ENCODE data around the gene CCDC142.
A peak's percentile ranks its signal among the peaks of the same experiment; 100 is the strongest.

CCDC142 gene

GRCh38 chr2:74454654-74455511 is 27.9 kb downstream of the CCDC142 start, which contains the start of gene INO80B:
TSS of gene INO80B (plus strand) at chr2:74455087. CDS start at chr2:74455117, 30 bp downstream.
- no peak within 1 kb of the TSS for H3K27ac ChIP-seq (replicated peaks; ENCODE audit: low read length)
- no peak within 1 kb of the TSS for H2BK15ac ChIP-seq (ENCODE audit: low read length)
- H2BK12ac ChIP-seq (ENCODE audit: low read length), result no peak within 1 kb of the TSS

GRCh38 chr2:74450570-74451190 is 32.1 kb downstream of the CCDC142 start:
- no peaks in the 10 kb centered on the region for H3K36me3 ChIP-seq (replicated peaks in 1 of 2; ENCODE audit: control insufficient read depth in 2 of 2, insufficient read depth in 2 of 2, low read length in 2 of 2)
- H2AFZ ChIP-seq (ENCODE audit: low read length), result no peak overlapping the region
- no peak overlapping the region for H3K18ac ChIP-seq (ENCODE audit: low read length)
- H3K4ac ChIP-seq (ENCODE audit: low read length), result no peak overlapping the region
- H3K4me3 ChIP-seq (ENCODE audit: low read length in 2 of 2), result no peak overlapping the region
- no peak overlapping the region for H2BK15ac ChIP-seq (ENCODE audit: low read length)
- H4K8ac ChIP-seq (ENCODE audit: low read depth, low read length), result no peak overlapping the region
- no peak overlapping the region for H2BK5ac ChIP-seq (ENCODE audit: low read length)
- no peak overlapping the region for H3K4me2 ChIP-seq (ENCODE audit: insufficient read depth, low read length, poor library complexity, severe bottlenecking)
- no peak overlapping the region for H3K9ac ChIP-seq (ENCODE audit: low read depth, low read length, poor library complexity)
- H3K9me3 ChIP-seq (replicated peaks in 1 of 2; ENCODE audit: control insufficient read depth in 2 of 2, insufficient read depth in 1 of 2, low read depth in 1 of 2, low read length in 2 of 2), result no peaks in the 10 kb centered on the region
- H2BK12ac ChIP-seq (ENCODE audit: low read length), result no peak overlapping the region
- H3K27ac ChIP-seq (replicated peaks; ENCODE audit: low read length), result no peak overlapping the region
- no peak overlapping the region for H2BK120ac ChIP-seq (ENCODE audit: low read depth, low read length)
- DNase-seq (ENCODE audit: low spot score), result no peak
- peaks cover 2 to 4% of the 10 kb centered on the region in 2 donors for H3K4me1 ChIP-seq (ENCODE audit: control insufficient read depth in 2 of 2, insufficient read depth in 1 of 2, low read depth in 1 of 2, low read length in 2 of 2)
- no peak overlapping the region for H3K14ac ChIP-seq (ENCODE audit: low read length)
- H3K27me3 ChIP-seq (ENCODE audit: control insufficient read depth in 3 of 3, insufficient read depth in 3 of 3, low read depth in 1 of 3, low read length in 3 of 3), result peaks cover 0 to 8% (median 0%) of the 10 kb centered on the region in 3 experiments
- WGBS, 2 donors (ENCODE audit: extremely low coverage in 2 of 2, insufficient read length in 2 of 2, insufficient replicate concordance in 1 of 2), result no CpG with 5 or more reads among the region's 3 CpGs
- no peak overlapping the region for H2AK5ac ChIP-seq (ENCODE audit: low read depth, low read length)
- H4K91ac ChIP-seq (ENCODE audit: low read depth, low read length, poor library complexity), result no peak overlapping the region
- H3K23ac ChIP-seq (ENCODE audit: low read depth, low read length, poor library complexity), result no peak overlapping the region
- no peaks in the 10 kb centered on the region for H3K79me1 ChIP-seq (ENCODE audit: low read depth, low read length)

More at GRCh38 chr2:74454654-74455511, 27.9 kb downstream of the CCDC142 start, which contains the start of gene INO80B:
- Histone ChIP-seq H2AK5ac (ENCODE audit: low read depth, low read length) (no peak within 1 kb of the TSS), H3K27me3 (ENCODE audit: control insufficient read depth in 3 of 3, insufficient read depth in 3 of 3, low read depth in 1 of 3, low read length in 3 of 3) (peaks cover 0 to 5% (median 0%) of the 10 kb centered on the region in 3 experiments), H3K14ac (ENCODE audit: low read length) (no peak within 1 kb of the TSS), H3K4me3 (ENCODE audit: low read length in 2 of 2) (peak within 1 kb of the TSS; percentile 60 to 84), H3K23ac (ENCODE audit: low read depth, low read length, poor library complexity) (no peak within 1 kb of the TSS), H2BK5ac (ENCODE audit: low read length) (peak within 1 kb of the TSS; percentile 43), H3K18ac (ENCODE audit: low read length) (no peak within 1 kb of the TSS), H4K8ac (ENCODE audit: low read depth, low read length) (no peak within 1 kb of the TSS), H3K9ac (ENCODE audit: low read depth, low read length, poor library complexity) (peak within 1 kb of the TSS; percentile 32), H3K9me3 (replicated peaks in 1 of 2; ENCODE audit: control insufficient read depth in 2 of 2, insufficient read depth in 1 of 2, low read depth in 1 of 2, low read length in 2 of 2) (no peaks in the 10 kb centered on the region), H2AFZ (ENCODE audit: low read length) (peak within 1 kb of the TSS; percentile 83), H3K36me3 (replicated peaks in 1 of 2; ENCODE audit: control insufficient read depth in 2 of 2, insufficient read depth in 2 of 2, low read length in 2 of 2) (peaks cover 0 to 9% of the 10 kb centered on the region in 2 donors), H2BK120ac (ENCODE audit: low read depth, low read length) (no peak within 1 kb of the TSS), H3K4me2 (ENCODE audit: insufficient read depth, low read length, poor library complexity, severe bottlenecking) (peak within 1 kb of the TSS; percentile 62), H3K4me1 (ENCODE audit: control insufficient read depth in 2 of 2, insufficient read depth in 1 of 2, low read depth in 1 of 2, low read length in 2 of 2) (peaks cover 7 to 18% of the 10 kb centered on the region in 2 donors), H4K91ac (ENCODE audit: low read depth, low read length, poor library complexity) (no peak within 1 kb of the TSS), H3K79me1 (ENCODE audit: low read depth, low read length) (peaks cover 8% of the 10 kb centered on the region), H3K4ac (ENCODE audit: low read length) (no peak within 1 kb of the TSS)
- peak; percentile 98 for DNase-seq (ENCODE audit: low spot score)
- no CpG with 5 or more reads among the region's 40 CpGs for WGBS, 2 donors (ENCODE audit: extremely low coverage in 2 of 2, insufficient read length in 2 of 2, insufficient replicate concordance in 1 of 2)

- no peak overlapping the region for H4K91ac ChIP-seq (ENCODE audit: low read depth, low read length, poor library complexity)
- no peak overlapping the region for H3K27ac ChIP-seq (replicated peaks; ENCODE audit: low read length)
- DNase-seq (ENCODE audit: low spot score), result no peak
- H3K4me1 ChIP-seq (ENCODE audit: control insufficient read depth in 2 of 2, insufficient read depth in 1 of 2, low read depth in 1 of 2, low read length in 2 of 2), result no peaks in the 10 kb centered on the region
- H3K9me3 ChIP-seq (replicated peaks in 1 of 2; ENCODE audit: control insufficient read depth in 2 of 2, insufficient read depth in 1 of 2, low read depth in 1 of 2, low read length in 2 of 2), result no peaks in the 10 kb centered on the region
- no peak overlapping the region for H3K4me3 ChIP-seq (ENCODE audit: low read length in 2 of 2)
- no peaks in the 10 kb centered on the region for H3K36me3 ChIP-seq (replicated peaks in 1 of 2; ENCODE audit: control insufficient read depth in 2 of 2, insufficient read depth in 2 of 2, low read length in 2 of 2)
- H3K27me3 ChIP-seq (ENCODE audit: control insufficient read depth in 3 of 3, insufficient read depth in 3 of 3, low read depth in 1 of 3, low read length in 3 of 3), result peaks cover 0 to 8% (median 0%) of the 10 kb centered on the region in 3 experiments
- H2BK5ac ChIP-seq (ENCODE audit: low read length), result no peak overlapping the region
- H2AK5ac ChIP-seq (ENCODE audit: low read depth, low read length), result no peak overlapping the region
- no peak overlapping the region for H2BK15ac ChIP-seq (ENCODE audit: low read length)
- WGBS, 2 donors (ENCODE audit: extremely low coverage in 2 of 2, insufficient read length in 2 of 2, insufficient replicate concordance in 1 of 2), result no CpG with 5 or more reads among the region's 2 CpGs
- no peak overlapping the region for H2AFZ ChIP-seq (ENCODE audit: low read length)
- H4K8ac ChIP-seq (ENCODE audit: low read depth, low read length), result no peak overlapping the region
- H3K79me1 ChIP-seq (ENCODE audit: low read depth, low read length), result no peaks in the 10 kb centered on the region
- no peak overlapping the region for H2BK120ac ChIP-seq (ENCODE audit: low read depth, low read length)
- no peak overlapping the region for H3K23ac ChIP-seq (ENCODE audit: low read depth, low read length, poor library complexity)
- no peak overlapping the region for H2BK12ac ChIP-seq (ENCODE audit: low read length)
- no peak overlapping the region for H3K9ac ChIP-seq (ENCODE audit: low read depth, low read length, poor library complexity)
- no peak overlapping the region for H3K14ac ChIP-seq (ENCODE audit: low read length)
- no peak overlapping the region for H3K4me2 ChIP-seq (ENCODE audit: insufficient read depth, low read length, poor library complexity, severe bottlenecking)
- no peak overlapping the region for H3K18ac ChIP-seq (ENCODE audit: low read length)
- H3K4ac ChIP-seq (ENCODE audit: low read length), result no peak overlapping the region
These were observed 34.0 kb downstream of the CCDC142 start for GRCh38 chr2:74448771-74449170.
